HepG2 (cell line): ENCODE measurements around the gene KHNYN. TPM values are rescaled to one million over a fixed set of nuclear protein-coding genes. Genes with fewer than 3 reads are reported as not detected.

Source experiments
- ATAC-seq: fragments of 200-7000 bp; cut with Tn5 transposase; 3 replicates; pipeline ENCODE4 v1.9.1; 2020; ENCODE audit warnings: mild to moderate bottlenecking, moderate library complexity
- BruUV-seq: library from RNA; stranded (reverse); fragments of 400-500 nt; replicated peaks from 2 replicates; lab custom pipeline; 2021; lab: Mats Ljungman, UMichigan
- CTCF ChIA-PET: fragments of 300-600 bp; formaldehyde crosslinking; extraction: SDS; loops from one replicate; lab custom pipeline; 2021; ENCODE audit warnings: low total read pairs, inconsistent platforms, low intra/inter-chr PET ratio; lab: Yijun Ruan, JAX
- POLR2A ChIA-PET: fragments of 350-600 bp; sonication (Branson Sonifier 250); formaldehyde crosslinking; loops from one replicate; lab custom pipeline; 2020; ENCODE audit warnings: antibody characterized with exemption, inconsistent platforms; lab: Yijun Ruan, JAX
- DNase-seq: peaks from one replicate; pipeline ENCODE4 v3.0.0-alpha.2; 2015; ENCODE audit warnings: low spot score
- FAIRE-seq: peaks from 3 replicates; lab custom pipeline; 2011; peaks lifted over from hg19 to GRCh38; lab: Jason Lieb, UNC
- H2AFZ ChIP-seq: one replicate; pipeline ENCODE4 v1.6.1; 2011; ENCODE audit warnings: low read length, inconsistent platforms
- H3K27ac ChIP-seq: fragments of 300-600 bp; 3 replicates; pipeline ENCODE4 v1.8.0; 2011; ENCODE audit warnings: mixed run types, mild to moderate bottlenecking, mixed read lengths, low read length, inconsistent platforms; ENCODE audit not compliant: insufficient read depth; ENCODE audit errors: extremely low read length
- H3K27me3 ChIP-seq, 2 experiments: fragments of 200-600 bp in 1 of 2; 2 replicates in 1 of 2; 3 replicates in 1 of 2; pipeline versions ENCODE4 v1.6.0 to v1.8.0; 2011; ENCODE audit warnings: low read length in 2 of 2, mild to moderate bottlenecking in 2 of 2, moderate library complexity in 2 of 2, inconsistent platforms in 1 of 2; ENCODE audit not compliant: insufficient read depth in 2 of 2, control insufficient read depth in 1 of 2
- H3K36me3 ChIP-seq, 2 experiments: fragments of 200-600 bp in 1 of 2; replicated peaks in 1 of 2; 2 replicates in 1 of 2; 3 replicates in 1 of 2; pipeline versions ENCODE4 v1.5.1 to v1.8.0; 2011; ENCODE audit warnings: low read length in 2 of 2, inconsistent platforms in 1 of 2; ENCODE audit not compliant: insufficient read depth in 2 of 2, control insufficient read depth in 1 of 2
- H3K4me1 ChIP-seq: 2 replicates; pipeline ENCODE4 v1.5.1; 2012; ENCODE audit warnings: low read length, inconsistent platforms; ENCODE audit not compliant: insufficient read depth
- H3K4me2 ChIP-seq: 2 replicates; pipeline ENCODE4 v1.6.0; 2011; ENCODE audit warnings: low read depth, low read length, inconsistent platforms
- H3K4me3 ChIP-seq, 3 experiments: fragments of 200-600 bp in 1 of 3; sonication (generic), shearing (Covaris generic) in 1 of 3; replicated peaks in 1 of 3; 2 replicates each; pipeline ENCODE4 v1.5.1; 2011 to 2016; ENCODE audit warnings: low read length in 3 of 3, inconsistent platforms in 2 of 3, low read depth in 2 of 3, mild to moderate bottlenecking in 2 of 3, control low read depth in 1 of 3, mixed read lengths in 1 of 3; ENCODE audit not compliant: insufficient read depth in 1 of 3
- H3K79me2 ChIP-seq: one replicate; pipeline ENCODE4 v1.6.1; 2011; ENCODE audit warnings: low read length, inconsistent platforms; ENCODE audit not compliant: insufficient read depth
- H3K9ac ChIP-seq: 2 replicates; pipeline ENCODE4 v1.6.0; 2011; ENCODE audit warnings: mild to moderate bottlenecking, low read depth, low read length, inconsistent platforms; ENCODE audit not compliant: insufficient read depth
- H3K9me3 ChIP-seq: 2 replicates; pipeline ENCODE4 v1.5.1; 2012; ENCODE audit warnings: mild to moderate bottlenecking, low read length
- H4K20me1 ChIP-seq: 2 replicates; pipeline ENCODE4 v1.6.0; 2011; ENCODE audit warnings: inconsistent platforms, mild to moderate bottlenecking, low read length, moderate library complexity; ENCODE audit not compliant: insufficient read depth
- CBX2 ChIP-seq, 2 experiments: fragments of 200-600 bp in 1 of 2; sonication (generic); formaldehyde crosslinking in 1 of 2; IDR thresholded peaks; 2 replicates each; pipeline versions ENCODE4 v1.7.0 to v1.8.1; 2018 to 2022; ENCODE audit warnings: low read depth in 2 of 2, low read length in 1 of 2, mild to moderate bottlenecking in 1 of 2, missing genetic modification reagents in 1 of 2
- CBX5 ChIP-seq: sonication (generic); formaldehyde crosslinking; IDR thresholded peaks from 2 replicates; pipeline ENCODE4 v1.4.0; 2020; ENCODE audit warnings: missing genetic modification reagents, borderline replicate concordance
- DR1 ChIP-seq: sonication (generic); formaldehyde crosslinking; IDR thresholded peaks from 2 replicates; pipeline ENCODE4 v1.8.0; 2021; ENCODE audit warnings: mild to moderate bottlenecking, missing genetic modification reagents, inconsistent platforms
- FOXO1 ChIP-seq: sonication (generic); formaldehyde crosslinking; IDR thresholded peaks from 2 replicates; pipeline ENCODE4 v1.4.0; 2020; ENCODE audit warnings: missing genetic modification reagents
- GPN1 ChIP-seq: sonication (generic); formaldehyde crosslinking; IDR thresholded peaks from 2 replicates; pipeline ENCODE4 v1.5.1; 2020; ENCODE audit warnings: missing genetic modification reagents, borderline replicate concordance
- HOXD1 ChIP-seq: sonication (generic); formaldehyde crosslinking; IDR thresholded peaks from 2 replicates; pipeline ENCODE4 v1.5.0; 2020; ENCODE audit warnings: missing genetic modification reagents
- IRF2 ChIP-seq: IDR thresholded peaks from 2 replicates; pipeline ENCODE4 v1.6.1; 2018; ENCODE audit warnings: missing genetic modification reagents, missing compliant biosample characterization
- ISL2 ChIP-seq: sonication (generic); formaldehyde crosslinking; IDR thresholded peaks from 2 replicates; pipeline ENCODE4 v1.5.0; 2020; ENCODE audit warnings: missing genetic modification reagents
- MED1 ChIP-seq: sonication (generic); formaldehyde crosslinking; IDR thresholded peaks from 2 replicates; pipeline ENCODE4 v1.4.0; 2020; ENCODE audit warnings: missing genetic modification reagents
- MXD3 ChIP-seq: IDR thresholded peaks from 2 replicates; pipeline ENCODE4 v1.6.1; 2016; ENCODE audit warnings: mild to moderate bottlenecking, missing biosample characterization, missing genetic modification reagents
- NFE2L1 ChIP-seq: sonication (generic); formaldehyde crosslinking; IDR thresholded peaks from 2 replicates; pipeline ENCODE4 v1.4.0; 2020; ENCODE audit warnings: missing genetic modification reagents, mild to moderate bottlenecking, borderline replicate concordance
- POLR2A ChIP-seq, 2 experiments: IDR thresholded peaks; 2 replicates each; pipeline ENCODE4 v1.6.1; 2011; ENCODE audit warnings: low read depth in 2 of 2, low read length in 2 of 2, mild to moderate bottlenecking in 1 of 2, moderate library complexity in 1 of 2; ENCODE audit not compliant: insufficient read depth in 1 of 2
- SETDB1 ChIP-seq: sonication (generic); formaldehyde crosslinking; IDR thresholded peaks from 2 replicates; pipeline ENCODE4 v1.5.1; 2020; ENCODE audit warnings: missing genetic modification reagents, mild to moderate bottlenecking, borderline replicate concordance
- SNAPC2 ChIP-seq: sonication (generic); formaldehyde crosslinking; IDR thresholded peaks from 2 replicates; pipeline ENCODE4 v1.8.1; 2022; ENCODE audit warnings: mild to moderate bottlenecking, missing genetic modification reagents
- SRSF1 ChIP-seq: fragments of 200-400 bp; formaldehyde crosslinking; optimal IDR thresholded peaks from 2 replicates; pipeline ENCODE3; 2017; ENCODE audit warnings: mild to moderate bottlenecking, low read depth, low read length, moderate library complexity
- TFAP4 ChIP-seq: sonication (generic); IDR thresholded peaks from 2 replicates; pipeline ENCODE4 v1.6.1; 2016; ENCODE audit warnings: low read depth, borderline replicate concordance
- TOPORS ChIP-seq: sonication (generic); formaldehyde crosslinking; IDR thresholded peaks from 2 replicates; pipeline ENCODE4 v1.8.0; 2023; ENCODE audit warnings: mild to moderate bottlenecking, missing genetic modification reagents
- ZMAT5 ChIP-seq: sonication (generic); formaldehyde crosslinking; IDR thresholded peaks from 2 replicates; pipeline ENCODE4 v1.5.0; 2020; ENCODE audit warnings: mild to moderate bottlenecking, low read depth, missing genetic modification reagents, borderline replicate concordance
- ZNF674 ChIP-seq: sonication (generic); formaldehyde crosslinking; IDR thresholded peaks from 2 replicates; pipeline ENCODE4 v1.5.0; 2020; ENCODE audit warnings: low read depth, mild to moderate bottlenecking, missing genetic modification reagents
- WGBS: methylation state at CpG from one replicate; pipeline ENCODE4 v1.1.6; 2017; ENCODE audit warnings: low lambda C conversion rate; 5-methylcytosine and 5-hydroxymethylcytosine counted together
- in situ Hi-C: cut with HindIII; loops from 2 replicates; pipeline ENCODE4 v1.10.0; 2017; ENCODE audit warnings: low pct_unique_long_range_greater_than_20kb; ENCODE audit not compliant: extremely low pct_ligation_motif_present
- intact Hi-C: fragments of 100-400 bp; cut with micrococcal nuclease; formaldehyde crosslinking; loops from one replicate; pipeline ENCODE4 v1.10.0; 2022; ENCODE audit not compliant: unreplicated experiment
- polyA plus RNA-seq, 8 experiments: library from polyadenylated mRNA; depleted of rRNA in 3 of 8; stranded (reverse) in 7 of 8; unstranded in 1 of 8; fragments of >200 nt; fragmentation: Illumina TruSeq in 4 of 8; extraction: Trizol in 4 of 8; gene quantifications; 2 replicates each; pipeline versions ENCODE4 v1.2.1 to v1.2.3, GENCODE V29; 2011 to 2016; ENCODE audit warnings: low read depth in 4 of 8, missing spikeins in 1 of 8, mixed read lengths in 1 of 8; ENCODE audit not compliant: insufficient read depth in 1 of 8
- total RNA-seq, 5 experiments: library from RNA; depleted of rRNA; stranded (reverse); fragments of >200 nt; fragmentation: Illumina TruSeq; extraction: Trizol; gene quantifications; 2 replicates each; pipeline ENCODE4 v1.2.3, GENCODE V29; 2016; ENCODE audit warnings: low read depth in 1 of 5

The KHNYN gene
- total and polyA plus RNA-seq, 2 of the 13 experiments (the other 11 are each of a cell fraction or from before 2014, with no cell fraction given) = 52.8 to 75.7 TPM

DNA sequence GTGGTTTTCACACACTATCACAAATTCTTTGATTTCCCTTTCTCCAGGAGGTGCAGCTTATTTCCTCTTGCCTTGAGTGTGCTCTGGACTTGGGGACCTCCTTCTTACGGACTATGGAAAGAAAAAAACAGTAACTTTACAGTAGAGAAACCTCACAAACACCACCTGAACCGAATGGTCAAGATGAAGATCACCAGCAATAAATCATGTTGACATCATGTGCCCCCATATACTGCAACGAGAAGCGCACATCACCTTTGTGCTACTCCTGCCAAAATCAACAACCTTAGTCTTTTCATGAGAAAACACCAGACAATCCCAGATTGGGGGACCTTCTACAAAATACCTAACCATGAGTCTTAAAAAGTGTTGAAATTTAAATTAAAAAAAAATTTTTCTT is 44.2 kb upstream of the KHNYN start:
- TF ChIP-seq GPN1 (CRISPR knock-in tag) (no peak), FOXO1 (CRISPR knock-in tag) (no peak), ZNF674 (CRISPR knock-in tag) (peak; percentile 25; the same call in 1 of the 2 replicates)
- TF ChIP-seq, all 625 proteins: peak for 1
- Histone ChIP-seq H3K4me1 (peaks cover 19% of the 10 kb centered on the region), H2AFZ (no peak overlapping the region), H3K4me2 (no peak overlapping the region), H3K4me3 (no peak overlapping the region), H3K79me2 (no peaks in the 10 kb centered on the region), H4K20me1 (no peaks in the 10 kb centered on the region), H3K27me3 (peaks cover 5 to 33% of the 10 kb centered on the region in 2 experiments; a peak in 4 of 5 replicates), H3K9me3 (no peaks in the 10 kb centered on the region), H3K27ac (no peak overlapping the region), H3K9ac (no peak overlapping the region), H3K36me3 (no peaks in the 10 kb centered on the region)
- DNase-seq (no peak), FAIRE-seq (no peak), ATAC-seq (no peak)
- CTCF ChIA-PET = no interaction called here
- intact Hi-C loops = no loop called here
- WGBS = 14% methylated on average over 4 of the region's 4 CpGs
- POLR2A ChIA-PET = interaction anchor here (2.0 kb wide), 1 partner anchor 42 kb away, joined by 7 read pairs; no protein-coding TSS in a partner anchor
- BruUV-seq = no TSS peak
- in situ Hi-C loops = no loop called here

GRCh38 chr14:24387009-24387345 is 42.8 kb upstream of the KHNYN start:
- H3K79me2 ChIP-seq = no peaks in the 10 kb centered on the region
- ChIA-PET POLR2A (interaction anchor here (1.0 to 2.0 kb wide), 2 partner anchors 12 to 41 kb away, joined by 3 to 7 read pairs; partner anchors contain the start of gene NYNRIN), CTCF (interaction anchor here (0.9 kb wide), 1 partner anchor 25 kb away, joined by 3 read pairs; no protein-coding TSS in a partner anchor)
- H2AFZ ChIP-seq = no peak overlapping the region
- no peaks in the 10 kb centered on the region for H4K20me1 ChIP-seq
- intact Hi-C loops = loop anchor here (2.0 kb wide), 2 partner anchors 14 to 26 kb away; no protein-coding TSS in a partner anchor
- BruUV-seq = no TSS peak
- no peaks in the 10 kb centered on the region for H3K36me3 ChIP-seq
- H3K4me3 ChIP-seq = no peak overlapping the region
- H3K4me1 ChIP-seq = peaks cover 33% of the 10 kb centered on the region
- peak overlapping the region; percentile 44 for H3K4me2 ChIP-seq
- ATAC-seq = peak; percentile 58
- no peak for DNase-seq
- H3K9ac ChIP-seq = no peak overlapping the region
- H3K27ac ChIP-seq = no peak overlapping the region
- H3K27me3 ChIP-seq = peaks cover 7 to 25% of the 10 kb centered on the region in 2 experiments; a peak in 4 of 5 replicates
- in situ Hi-C loops = no loop called here
- no peaks in the 10 kb centered on the region for H3K9me3 ChIP-seq
- WGBS = 2% methylated on average over 2 of the region's 2 CpGs
- FAIRE-seq = no peak
- TF ChIP-seq TFAP4 (no peak), SNAPC2 (no peak), CBX5 (CRISPR knock-in tag) (no peak), TOPORS (CRISPR knock-in tag) (no peak), SRSF1 (no peak), CBX2 (IDR thresholded peaks at IDR 0.05; ENCODE audit: low read depth, low read length) (no peak), CBX2 (CRISPR knock-in tag; IDR thresholded peaks at IDR 0.05; ENCODE audit: low read depth) (peak; percentile 61; the same call in 1 of the 2 replicates), ZMAT5 (CRISPR knock-in tag) (no peak), ISL2 (0 out of 2 replicates have a peak, but pooled peaks have one; percentile 2), DR1 (CRISPR knock-in tag) (no peak), NFE2L1 (no peak), MXD3 (CRISPR knock-in tag) (no peak), SETDB1 (CRISPR knock-in tag) (no peak), IRF2 (CRISPR knock-in tag) (no peak), POLR2A (IDR thresholded peaks at IDR 0.05; ENCODE audit: insufficient read depth in 1 of 2, low read depth in 2 of 2, low read length in 2 of 2) (no peak), HOXD1 (no peak), MED1 (CRISPR knock-in tag) (0 out of 2 replicates have a peak, but pooled peaks have one; percentile 9)
